Measurements from ENCODE around the gene SLC35F3. TPM values are rescaled to one million over a fixed set of nuclear protein-coding genes. Genes with fewer than 3 reads are reported as not detected.

Gene SLC35F3
- total and polyA plus RNA-seq, 2 experiments from 2014 or later, result 0.80 to 1.3 TPM

GRCh38 chr1:233912909-233913308 lies 8.4 kb downstream of the SLC35F3 start:
- no peak for DNase-seq (ENCODE audit: low spot score)
- H3K9me3 ChIP-seq (ENCODE audit: low read depth), result no peaks in the 10 kb centered on the region
- no peak overlapping the region for H3K4me2 ChIP-seq
- TF ChIP-seq EZH2phosphoT487 (IDR thresholded peaks at IDR 0.05; ENCODE audit: low read depth, severe bottlenecking, unreplicated experiment) (no peak), EZH2 (IDR thresholded peaks at IDR 0.05; ENCODE audit: borderline replicate concordance) (no peak), CTCF (IDR thresholded peaks at IDR 0.05; ENCODE audit: poor library complexity) (no peak)
- H2AFZ ChIP-seq, result no peak overlapping the region
- H3K9me2 ChIP-seq (replicated peaks; ENCODE audit: insufficient read depth), result no peaks in the 10 kb centered on the region
- WGBS (ENCODE audit: low lambda C conversion rate, missing lambda C conversion rate), result 34% methylated on average over 4 of the region's 4 CpGs
- peaks cover 7% of the 10 kb centered on the region for H3K27me3 ChIP-seq
- no peaks in the 10 kb centered on the region for H4K20me1 ChIP-seq (ENCODE audit: insufficient read depth, poor library complexity, severe bottlenecking)
- H3K79me2 ChIP-seq, result no peaks in the 10 kb centered on the region
- no peaks in the 10 kb centered on the region for H3K4me1 ChIP-seq (ENCODE audit: insufficient read depth)
- H3K36me3 ChIP-seq (replicated peaks; ENCODE audit: insufficient read depth, low read depth), result no peaks in the 10 kb centered on the region
- no peak overlapping the region for H3K27ac ChIP-seq
- H3K4me3 ChIP-seq, result no peak overlapping the region

GRCh38 chr1:233916706-233917105 lies 12.2 kb downstream of the SLC35F3 start:
- Histone ChIP-seq H3K4me2 (no peak overlapping the region), H2AFZ (no peak overlapping the region), H3K27me3 (peaks cover under 1% of the 10 kb centered on the region), H3K36me3 (replicated peaks; ENCODE audit: insufficient read depth, low read depth) (no peaks in the 10 kb centered on the region), H3K27ac (no peak overlapping the region), H3K4me3 (no peak overlapping the region), H3K9me2 (replicated peaks; ENCODE audit: insufficient read depth) (no peaks in the 10 kb centered on the region), H3K79me2 (no peaks in the 10 kb centered on the region), H3K9me3 (ENCODE audit: low read depth) (no peaks in the 10 kb centered on the region), H4K20me1 (ENCODE audit: insufficient read depth, poor library complexity, severe bottlenecking) (no peaks in the 10 kb centered on the region), H3K4me1 (ENCODE audit: insufficient read depth) (no peaks in the 10 kb centered on the region)
- no peak for DNase-seq (ENCODE audit: low spot score)
- TF ChIP-seq EZH2 (IDR thresholded peaks at IDR 0.05; ENCODE audit: borderline replicate concordance), result no peak
- TF ChIP-seq EZH2phosphoT487 (IDR thresholded peaks at IDR 0.05; ENCODE audit: low read depth, severe bottlenecking, unreplicated experiment), result no peak
- TF ChIP-seq CTCF (IDR thresholded peaks at IDR 0.05; ENCODE audit: poor library complexity), result no peak
- 73% methylated on average over 5 of the region's 5 CpGs for WGBS (ENCODE audit: low lambda C conversion rate, missing lambda C conversion rate)

GRCh38 chr1:233919786-233920185 lies 15.3 kb downstream of the SLC35F3 start:
- Histone ChIP-seq H3K4me3 (no peak overlapping the region), H3K27ac (no peak overlapping the region), H3K4me1 (ENCODE audit: insufficient read depth) (no peaks in the 10 kb centered on the region), H3K79me2 (no peaks in the 10 kb centered on the region), H3K9me2 (replicated peaks; ENCODE audit: insufficient read depth) (no peaks in the 10 kb centered on the region), H3K4me2 (no peak overlapping the region), H2AFZ (no peak overlapping the region), H4K20me1 (ENCODE audit: insufficient read depth, poor library complexity, severe bottlenecking) (no peaks in the 10 kb centered on the region), H3K9me3 (ENCODE audit: low read depth) (no peaks in the 10 kb centered on the region), H3K27me3 (no peaks in the 10 kb centered on the region), H3K36me3 (replicated peaks; ENCODE audit: insufficient read depth, low read depth) (no peaks in the 10 kb centered on the region)
- WGBS (ENCODE audit: low lambda C conversion rate, missing lambda C conversion rate), result 72% methylated on average over 7 of the region's 7 CpGs
- no peak for TF ChIP-seq CTCF (IDR thresholded peaks at IDR 0.05; ENCODE audit: poor library complexity)
- no peak for TF ChIP-seq EZH2phosphoT487 (IDR thresholded peaks at IDR 0.05; ENCODE audit: low read depth, severe bottlenecking, unreplicated experiment)
- TF ChIP-seq EZH2 (IDR thresholded peaks at IDR 0.05; ENCODE audit: borderline replicate concordance), result no peak
- DNase-seq (ENCODE audit: low spot score), result no peak

- WGBS (ENCODE audit: low lambda C conversion rate, missing lambda C conversion rate), result 91% methylated on average over 2 of the region's 2 CpGs
- Histone ChIP-seq H3K27ac (no peak overlapping the region), H3K9me3 (ENCODE audit: low read depth) (no peaks in the 10 kb centered on the region), H3K36me3 (replicated peaks; ENCODE audit: insufficient read depth, low read depth) (no peaks in the 10 kb centered on the region), H4K20me1 (ENCODE audit: insufficient read depth, poor library complexity, severe bottlenecking) (no peaks in the 10 kb centered on the region), H2AFZ (no peak overlapping the region), H3K4me3 (no peak overlapping the region), H3K4me1 (ENCODE audit: insufficient read depth) (no peaks in the 10 kb centered on the region), H3K79me2 (no peaks in the 10 kb centered on the region), H3K27me3 (peaks cover 2% of the 10 kb centered on the region), H3K9me2 (replicated peaks; ENCODE audit: insufficient read depth) (no peaks in the 10 kb centered on the region), H3K4me2 (no peak overlapping the region)
- no peak for DNase-seq (ENCODE audit: low spot score)
- TF ChIP-seq EZH2phosphoT487 (IDR thresholded peaks at IDR 0.05; ENCODE audit: low read depth, severe bottlenecking, unreplicated experiment) (no peak), CTCF (IDR thresholded peaks at IDR 0.05; ENCODE audit: poor library complexity) (no peak), EZH2 (IDR thresholded peaks at IDR 0.05; ENCODE audit: borderline replicate concordance) (no peak)
Measured at GRCh38 chr1:233928123-233928522, 23.6 kb downstream of the SLC35F3 start.
